ENCODE data around the gene LRIG1.

LRIG1 gene

GRCh38 chr3:66342717-66343356 is 158.0 kb downstream of the LRIG1 start:
- no peak for FAIRE-seq
- TF ChIP-seq, protein P1, sequence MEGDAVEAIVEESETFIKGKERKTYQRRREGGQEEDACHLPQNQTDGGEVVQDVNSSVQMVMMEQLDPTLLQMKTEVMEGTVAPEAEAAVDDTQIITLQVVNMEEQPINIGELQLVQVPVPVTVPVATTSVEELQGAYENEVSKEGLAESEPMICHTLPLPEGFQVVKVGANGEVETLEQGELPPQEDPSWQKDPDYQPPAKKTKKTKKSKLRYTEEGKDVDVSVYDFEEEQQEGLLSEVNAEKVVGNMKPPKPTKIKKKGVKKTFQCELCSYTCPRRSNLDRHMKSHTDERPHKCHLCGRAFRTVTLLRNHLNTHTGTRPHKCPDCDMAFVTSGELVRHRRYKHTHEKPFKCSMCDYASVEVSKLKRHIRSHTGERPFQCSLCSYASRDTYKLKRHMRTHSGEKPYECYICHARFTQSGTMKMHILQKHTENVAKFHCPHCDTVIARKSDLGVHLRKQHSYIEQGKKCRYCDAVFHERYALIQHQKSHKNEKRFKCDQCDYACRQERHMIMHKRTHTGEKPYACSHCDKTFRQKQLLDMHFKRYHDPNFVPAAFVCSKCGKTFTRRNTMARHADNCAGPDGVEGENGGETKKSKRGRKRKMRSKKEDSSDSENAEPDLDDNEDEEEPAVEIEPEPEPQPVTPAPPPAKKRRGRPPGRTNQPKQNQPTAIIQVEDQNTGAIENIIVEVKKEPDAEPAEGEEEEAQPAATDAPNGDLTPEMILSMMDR (IDR thresholded peaks at IDR 0.05; ENCODE audit: insufficient read depth, missing control alignments), result no peak
- no peak for DNase-seq (ENCODE audit: insufficient read length, low spot score)

GRCh38 chr3:66338927-66339326 is 161.9 kb downstream of the LRIG1 start:
- TF ChIP-seq, protein P1 (IDR thresholded peaks at IDR 0.05; ENCODE audit: insufficient read depth, missing control alignments), result no peak
- DNase-seq (ENCODE audit: insufficient read length, low spot score) (no peak), FAIRE-seq (no peak)

DNA sequence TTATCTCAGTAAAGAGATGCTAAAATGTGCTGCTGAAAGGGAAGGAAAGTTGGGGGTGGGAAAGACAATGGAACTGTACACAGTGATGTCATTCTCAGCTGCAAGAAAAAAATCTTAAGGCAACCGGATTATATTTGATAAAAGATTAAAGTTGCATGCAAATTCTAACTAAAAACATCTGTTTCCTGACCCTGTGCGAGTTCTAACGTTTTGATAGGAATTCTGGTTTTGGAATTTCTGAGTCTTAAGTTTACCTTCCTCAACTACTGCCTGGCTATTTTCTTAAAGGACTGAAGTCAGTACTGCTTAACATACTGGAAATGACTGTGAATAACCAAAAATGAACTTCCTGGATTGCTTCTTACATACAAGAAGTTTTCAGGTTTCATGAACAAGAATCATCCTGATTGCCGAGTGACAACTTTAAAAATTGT is 164.5 kb downstream of the LRIG1 start:
- FAIRE-seq (no peak), DNase-seq (ENCODE audit: insufficient read length, low spot score) (no peak)
- TF ChIP-seq, protein P1 (IDR thresholded peaks at IDR 0.05; ENCODE audit: insufficient read depth, missing control alignments), result no peak

DNA sequence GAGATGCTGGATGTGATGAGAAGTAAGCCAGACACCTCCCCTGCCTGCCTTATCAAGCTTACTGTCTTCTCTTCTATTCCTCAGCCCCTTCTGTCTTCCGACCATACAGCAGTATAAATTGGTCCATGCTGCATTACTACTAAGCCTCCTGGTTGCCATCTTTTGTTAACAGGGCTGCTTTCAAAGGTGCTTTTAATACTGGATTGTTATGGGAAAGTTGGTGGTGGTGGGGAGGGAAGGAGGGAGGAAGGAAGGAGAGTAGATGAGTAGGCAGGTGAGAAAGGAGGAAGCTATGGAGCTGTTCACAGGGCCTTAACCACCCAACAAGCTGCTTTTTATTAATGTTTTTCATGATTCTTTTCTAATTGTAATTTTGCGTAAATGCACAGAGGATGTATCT is 165.2 kb downstream of the LRIG1 start:
- TF ChIP-seq, protein P1 (IDR thresholded peaks at IDR 0.05; ENCODE audit: insufficient read depth, missing control alignments), result no peak
- DNase-seq (ENCODE audit: insufficient read length, low spot score) (no peak), FAIRE-seq (no peak)

Data from D721Med (cell line).